Osteoblast (primary cell): ENCODE data around the gene COL15A1. TPM values are rescaled to one million over a fixed set of nuclear protein-coding genes. Genes with fewer than 3 reads are reported as not detected.
"Not testable (repeated sequence)": the region's sequence is repeated elsewhere in the genome, so short reads cannot be mapped to it uniquely, and the experiment has no call there.

Experiments used
- DNase-seq: peaks from one replicate; pipeline ENCODE4 v3.0.0; 2011; ENCODE audit warnings: low spot score, mixed read lengths; ENCODE audit not compliant: insufficient read length; ENCODE audit errors: missing footprints
- H2AFZ ChIP-seq: 2 replicates; pipeline ENCODE4 v1.6.0; 2011; ENCODE audit warnings: mild to moderate bottlenecking, low read length
- H3K27ac ChIP-seq: 2 replicates; pipeline ENCODE4 v1.5.1; 2011; ENCODE audit warnings: mild to moderate bottlenecking, low read depth, low read length, moderate library complexity
- H3K27me3 ChIP-seq: 2 replicates; pipeline ENCODE4 v1.6.0; 2012; ENCODE audit warnings: mild to moderate bottlenecking, control low read depth, inconsistent platforms, low read length, moderate library complexity; ENCODE audit not compliant: insufficient read depth
- H3K36me3 ChIP-seq: 2 replicates; pipeline ENCODE4 v1.5.1; 2011; ENCODE audit warnings: mild to moderate bottlenecking, low read length, control low read depth, moderate library complexity; ENCODE audit not compliant: insufficient read depth
- H3K4me1 ChIP-seq: 2 replicates; pipeline ENCODE4 v1.5.1; 2011; ENCODE audit warnings: mild to moderate bottlenecking, low read length, control low read depth, moderate library complexity; ENCODE audit not compliant: insufficient read depth
- H3K4me2 ChIP-seq: 2 replicates; pipeline ENCODE4 v1.6.0; 2011; ENCODE audit warnings: mild to moderate bottlenecking, low read length; ENCODE audit not compliant: insufficient read depth
- H3K4me3 ChIP-seq: fragments of 200-600 bp; sonication (generic); 3 replicates; pipeline ENCODE4 v1.5.1; 2012; ENCODE audit warnings: mild to moderate bottlenecking, low read length, inconsistent platforms; ENCODE audit not compliant: insufficient read depth
- H3K79me2 ChIP-seq: 2 replicates; pipeline ENCODE4 v1.6.0; 2012; ENCODE audit warnings: mild to moderate bottlenecking, low read length, control low read depth, inconsistent platforms; ENCODE audit not compliant: insufficient read depth
- H3K9me3 ChIP-seq: 2 replicates; pipeline ENCODE4 v1.5.1; 2011; ENCODE audit warnings: low read depth, low read length, control low read depth
- H4K20me1 ChIP-seq: 2 replicates; pipeline ENCODE4 v1.6.0; 2012; ENCODE audit warnings: mild to moderate bottlenecking, low read length, control low read depth; ENCODE audit not compliant: insufficient read depth
- total RNA-seq: library from RNA; depleted of rRNA; stranded (reverse); fragments of >200 nt; gene quantifications from 2 replicates; pipeline ENCODE4 v1.2.3, GENCODE V29; 2012
- TF ChIP-seq, protein P1 (sequence below): IDR thresholded peaks from 2 replicates; pipeline ENCODE4 v1.5.1; 2011; ENCODE audit warnings: mild to moderate bottlenecking, low read depth, low read length, moderate library complexity; ENCODE audit errors: extremely low read depth

Gene COL15A1
- total RNA-seq, 1 donor: 29.3 TPM

DNA sequence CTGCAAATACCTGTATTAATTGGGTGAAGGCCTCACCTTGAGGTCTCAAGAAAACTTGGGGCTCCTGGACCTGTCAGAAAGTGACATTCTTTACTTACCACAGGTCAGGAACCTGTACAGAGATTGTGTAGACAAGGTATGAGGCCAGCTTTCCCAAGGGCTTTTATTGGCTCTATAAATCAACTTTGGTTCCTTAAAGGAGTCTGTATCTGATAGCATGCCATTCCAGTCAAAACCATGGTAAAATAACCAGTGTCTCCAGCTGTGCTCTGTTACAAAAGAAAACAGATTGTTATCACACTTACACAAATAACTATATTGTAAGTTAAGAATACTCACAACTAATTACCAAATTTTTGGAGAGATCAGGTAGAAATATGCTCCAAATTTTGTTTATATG lies 64.5 kb downstream of the COL15A1 start:
- Histone ChIP-seq H3K36me3 (no peaks in the 10 kb centered on the region), H3K4me2 (no peak overlapping the region), H3K79me2 (no peaks in the 10 kb centered on the region), H3K4me1 (no peaks in the 10 kb centered on the region), H3K27me3 (peaks cover 6% of the 10 kb centered on the region), H3K4me3 (no peak overlapping the region), H2AFZ (no peak overlapping the region), H3K9me3 (peaks cover 9% of the 10 kb centered on the region), H3K27ac (no peak overlapping the region), H4K20me1 (no peaks in the 10 kb centered on the region)
- no peak for DNase-seq
- TF ChIP-seq, protein P1, sequence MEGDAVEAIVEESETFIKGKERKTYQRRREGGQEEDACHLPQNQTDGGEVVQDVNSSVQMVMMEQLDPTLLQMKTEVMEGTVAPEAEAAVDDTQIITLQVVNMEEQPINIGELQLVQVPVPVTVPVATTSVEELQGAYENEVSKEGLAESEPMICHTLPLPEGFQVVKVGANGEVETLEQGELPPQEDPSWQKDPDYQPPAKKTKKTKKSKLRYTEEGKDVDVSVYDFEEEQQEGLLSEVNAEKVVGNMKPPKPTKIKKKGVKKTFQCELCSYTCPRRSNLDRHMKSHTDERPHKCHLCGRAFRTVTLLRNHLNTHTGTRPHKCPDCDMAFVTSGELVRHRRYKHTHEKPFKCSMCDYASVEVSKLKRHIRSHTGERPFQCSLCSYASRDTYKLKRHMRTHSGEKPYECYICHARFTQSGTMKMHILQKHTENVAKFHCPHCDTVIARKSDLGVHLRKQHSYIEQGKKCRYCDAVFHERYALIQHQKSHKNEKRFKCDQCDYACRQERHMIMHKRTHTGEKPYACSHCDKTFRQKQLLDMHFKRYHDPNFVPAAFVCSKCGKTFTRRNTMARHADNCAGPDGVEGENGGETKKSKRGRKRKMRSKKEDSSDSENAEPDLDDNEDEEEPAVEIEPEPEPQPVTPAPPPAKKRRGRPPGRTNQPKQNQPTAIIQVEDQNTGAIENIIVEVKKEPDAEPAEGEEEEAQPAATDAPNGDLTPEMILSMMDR: no peak

DNA sequence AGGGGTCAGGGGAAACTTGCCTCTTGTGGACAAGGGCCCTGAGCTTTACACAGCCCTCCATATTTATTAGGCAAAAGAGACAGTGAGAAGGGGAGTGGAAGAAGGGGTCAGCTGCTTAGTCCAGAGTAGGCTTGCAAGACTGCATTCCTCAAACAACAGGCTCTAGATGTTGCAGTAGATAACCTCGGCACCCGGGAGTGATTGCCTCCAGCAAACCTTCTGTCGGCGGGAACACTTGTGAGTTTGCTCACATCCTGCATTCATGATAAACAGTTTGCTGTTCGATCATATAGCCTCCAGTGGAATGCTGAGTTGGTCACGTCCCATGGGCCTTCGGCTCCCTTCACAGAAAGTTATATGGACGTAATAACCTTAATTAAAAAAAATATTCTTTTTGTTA lies 66.7 kb downstream of the COL15A1 start:
- not testable (repeated sequence) for H3K27ac ChIP-seq

GRCh38 chr9:99011161-99011709 lies 67.5 kb downstream of the COL15A1 start:
- no peaks in the 10 kb centered on the region for H4K20me1 ChIP-seq
- no peak overlapping the region for H2AFZ ChIP-seq
- no peak overlapping the region for H3K4me3 ChIP-seq
- DNase-seq: peak; percentile 48
- H3K4me1 ChIP-seq: peaks cover 2% of the 10 kb centered on the region
- H3K79me2 ChIP-seq: no peaks in the 10 kb centered on the region
- no peak overlapping the region for H3K27ac ChIP-seq
- peaks cover 9% of the 10 kb centered on the region for H3K9me3 ChIP-seq
- H3K36me3 ChIP-seq: no peaks in the 10 kb centered on the region
- H3K27me3 ChIP-seq: no peaks in the 10 kb centered on the region
- no peak overlapping the region for H3K4me2 ChIP-seq
- TF ChIP-seq, protein P1: no peak

More for the DNA sequence above, 66.7 kb downstream of the COL15A1 start:
- H2AFZ ChIP-seq, H3K4me2 ChIP-seq, H3K36me3 ChIP-seq, H3K27me3 ChIP-seq, H3K4me1 ChIP-seq, H4K20me1 ChIP-seq, H3K4me3 ChIP-seq, DNase-seq, H3K9me3 ChIP-seq, H3K79me2 ChIP-seq: not testable (repeated sequence)

GRCh38 chr9:99012957-99013512 lies 69.3 kb downstream of the COL15A1 start:
- Histone ChIP-seq H3K27ac (no peak overlapping the region), H3K4me1 (peaks cover 2% of the 10 kb centered on the region), H3K4me2 (no peak overlapping the region), H2AFZ (no peak overlapping the region), H3K4me3 (no peak overlapping the region), H3K79me2 (no peaks in the 10 kb centered on the region), H4K20me1 (no peaks in the 10 kb centered on the region), H3K9me3 (peaks cover 9% of the 10 kb centered on the region), H3K27me3 (no peaks in the 10 kb centered on the region), H3K36me3 (no peaks in the 10 kb centered on the region)
- TF ChIP-seq, protein P1: no peak
- peak; percentile 56 for DNase-seq
